CD4-positive, alpha-beta T cell treated with Interleukin-4 for 4 hours (primary cell): ENCODE results near the gene SCAP.
"Not testable (repeated sequence)": the region's sequence is repeated elsewhere in the genome, so short reads cannot be mapped to it uniquely, and the experiment has no call there.

ENCODE experiments used
- DNase-seq: peaks from one replicate; pipeline ENCODE4 v3.0.0-alpha.2; 2020

The SCAP gene

DNA sequence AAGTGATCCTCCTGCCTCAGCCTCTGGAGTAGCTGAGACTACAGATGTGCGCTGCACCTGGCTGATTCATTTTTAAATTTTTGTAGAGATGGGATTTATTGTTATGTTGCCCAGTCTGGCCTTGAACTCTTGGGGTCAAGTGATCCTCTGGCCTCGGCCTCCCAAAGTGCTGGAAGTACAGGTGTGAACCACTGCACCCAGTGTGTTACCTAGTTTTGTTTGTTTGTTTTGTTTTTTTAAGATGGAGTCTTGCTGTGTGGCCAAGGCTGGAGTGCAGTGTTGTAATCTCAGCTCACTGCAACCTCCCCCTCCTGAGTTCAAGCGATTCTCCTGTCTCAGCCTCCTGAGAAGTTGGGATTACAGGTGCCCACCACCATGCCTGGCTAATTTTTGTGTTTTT lies 82.8 kb downstream of the SCAP start:
- no peak for DNase-seq

DNA sequence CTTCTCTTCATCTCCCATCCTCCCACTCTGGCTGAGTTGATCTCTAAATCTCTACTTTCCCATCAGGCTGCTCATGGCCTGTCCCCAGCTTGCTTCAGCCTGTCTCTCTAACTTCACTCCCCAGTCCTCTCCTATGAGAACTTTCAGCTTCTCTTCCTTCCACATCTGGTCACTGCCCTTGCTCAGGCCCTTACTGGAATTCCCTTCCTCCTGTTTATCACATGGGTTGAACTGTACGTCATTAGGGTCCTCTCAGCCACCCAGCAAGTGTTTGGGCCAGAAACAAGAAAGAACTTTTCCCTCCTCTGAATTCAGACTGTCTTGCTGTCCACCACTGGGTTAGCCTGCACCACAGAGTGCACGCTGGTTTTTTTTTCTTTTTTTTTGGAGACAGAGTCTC lies 89.9 kb downstream of the SCAP start:
- DNase-seq: no peak

DNA sequence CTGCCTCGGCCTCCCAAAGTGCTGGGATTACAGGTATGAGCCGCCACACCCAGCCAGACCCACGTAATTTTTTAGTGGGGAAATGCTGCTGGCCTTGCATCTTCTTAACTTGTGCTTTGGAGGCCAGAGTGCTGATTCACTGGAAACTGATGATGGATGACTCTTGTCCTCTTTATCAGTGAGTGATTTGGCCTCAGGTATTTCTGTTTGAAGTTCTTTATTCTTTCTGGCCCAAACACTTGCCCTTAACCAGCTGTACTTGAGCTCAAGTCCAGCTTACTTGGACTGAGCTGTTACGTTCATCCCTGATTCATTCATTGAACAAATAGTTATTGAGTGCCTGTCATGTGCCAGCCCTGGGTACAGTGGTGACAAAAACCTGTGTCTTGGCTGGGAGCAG lies 90.7 kb downstream of the SCAP start:
- DNase-seq: no peak

DNA sequence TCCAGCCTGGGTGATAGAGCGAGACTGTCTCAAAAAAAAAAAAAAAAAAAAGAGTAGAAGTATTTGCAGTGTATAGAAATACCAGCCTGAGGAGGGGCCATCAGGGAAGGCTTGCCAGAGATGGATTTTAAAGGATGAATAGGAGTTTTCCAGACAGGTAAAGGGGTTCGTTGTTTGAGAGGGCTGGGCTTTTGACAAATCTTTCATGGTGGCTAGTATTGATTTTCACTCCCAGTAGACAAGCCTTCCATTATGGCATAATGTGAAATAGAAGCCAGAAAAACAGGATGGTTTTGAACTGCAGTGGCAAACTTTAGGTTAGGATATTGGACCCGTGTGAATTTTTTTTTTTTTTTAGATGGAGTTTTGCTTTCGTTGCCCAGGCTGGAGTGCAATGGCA lies 91.3 kb downstream of the SCAP start:
- no peak for DNase-seq

DNA sequence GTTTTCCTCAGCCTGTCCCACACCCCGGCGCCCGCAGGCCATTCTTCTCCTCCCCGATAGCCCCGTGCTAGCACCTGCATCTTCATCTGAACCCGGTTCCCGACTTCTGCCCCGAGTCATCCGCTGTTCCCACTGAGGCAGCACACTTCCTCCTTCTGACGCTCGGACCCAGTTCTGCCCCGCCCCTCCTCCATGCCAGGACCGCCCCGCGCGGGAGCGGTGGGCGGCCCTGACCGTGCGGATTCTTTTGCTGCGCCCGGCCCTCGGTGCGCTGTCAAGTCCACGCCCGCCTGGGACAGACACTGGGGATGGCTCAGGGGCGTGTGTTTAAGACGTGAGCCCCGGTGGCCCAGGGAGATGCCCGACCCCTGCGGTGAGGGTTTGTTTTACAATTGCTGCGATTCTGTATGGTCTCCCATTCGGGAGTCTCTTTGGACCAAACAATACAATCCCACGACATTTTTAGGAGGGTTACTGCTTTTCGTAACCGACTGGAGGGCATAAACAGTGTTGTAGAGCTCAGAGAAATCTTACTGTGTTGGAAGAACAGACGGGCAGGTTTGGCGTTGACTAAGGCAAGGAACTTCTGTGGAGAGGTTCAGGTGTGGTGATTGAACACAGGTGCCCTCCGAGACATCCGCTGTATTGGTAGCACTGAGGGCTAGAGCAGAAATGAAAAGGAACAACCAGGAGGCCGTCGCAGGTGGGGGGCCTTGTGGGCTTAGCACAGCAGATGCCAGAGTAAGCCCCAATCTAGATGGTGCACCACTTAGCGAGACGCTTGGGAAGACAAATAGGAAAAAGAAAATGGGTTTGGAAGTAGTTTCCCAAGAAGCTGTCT lies 94.2 kb downstream of the SCAP start:
- DNase-seq: peak; percentile 72

DNA sequence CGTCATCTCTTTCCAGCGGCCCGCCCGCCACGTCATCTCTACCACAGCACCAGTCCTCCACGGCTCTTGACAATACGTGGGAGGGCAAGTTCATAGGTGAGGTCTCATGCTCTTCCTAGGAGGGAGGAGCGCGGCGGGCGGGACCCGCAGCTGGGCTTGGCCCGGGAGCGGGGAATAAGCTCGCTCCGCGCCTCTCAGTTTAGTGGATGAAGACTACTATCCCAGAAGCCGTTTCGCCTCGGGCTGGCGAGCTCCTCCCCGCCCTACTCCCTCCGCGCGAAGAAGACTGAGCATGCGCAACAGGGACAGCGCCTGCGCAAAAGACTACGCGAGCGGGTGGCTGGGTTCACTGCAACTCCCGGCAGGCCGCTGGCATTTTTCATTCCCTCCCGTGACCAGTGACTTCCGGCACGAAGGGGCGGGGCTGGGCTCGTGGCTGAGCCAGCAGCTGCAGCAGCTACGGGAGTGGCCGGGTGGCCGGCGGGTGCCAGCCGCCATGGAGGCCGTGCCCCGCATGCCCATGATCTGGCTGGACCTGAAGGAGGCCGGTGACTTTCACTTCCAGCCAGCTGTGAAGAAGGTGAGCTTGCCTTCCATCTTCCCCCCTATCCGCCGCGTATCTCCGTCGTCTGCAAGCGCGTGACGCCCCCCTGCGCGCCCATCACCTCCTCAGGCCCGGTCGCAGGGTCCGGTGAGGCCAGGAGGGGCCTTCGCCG lies 95.0 kb downstream of the SCAP start, which contains the start of gene PTPN23:
Gene PTPN23 (plus strand): TSS at position 421 of the 716 bp plus-strand sequence. CDS start 76 bp downstream, at position 497.
- DNase-seq: peak; percentile 99

DNA sequence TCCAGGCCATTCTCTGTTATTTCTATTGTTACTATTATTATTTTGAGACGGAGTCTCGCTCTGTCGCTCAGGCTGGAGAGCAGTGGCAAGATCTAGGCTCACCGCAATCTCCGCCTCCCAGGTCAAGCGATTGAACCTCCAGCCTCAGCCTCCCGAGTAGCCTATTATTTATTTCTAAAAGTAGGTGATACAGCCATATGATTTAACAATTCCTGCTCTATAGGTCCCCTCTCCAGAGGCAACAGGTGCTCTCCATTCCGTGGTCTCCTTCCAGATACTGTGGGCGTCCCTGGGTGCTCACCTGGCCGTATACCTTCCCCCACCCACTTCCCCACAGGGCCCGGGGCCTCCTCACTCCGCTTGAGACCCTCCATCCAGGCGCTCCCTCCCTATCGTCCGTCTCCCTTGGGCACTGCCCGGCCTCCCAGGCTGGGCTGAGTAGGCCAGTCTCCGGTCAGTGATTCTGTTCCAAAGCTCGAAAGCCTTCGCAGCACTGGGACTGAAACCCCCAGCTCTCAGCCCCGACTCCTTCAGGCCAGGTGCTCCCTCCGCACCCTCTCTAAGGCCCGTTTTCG lies 95.6 kb downstream of the SCAP start:
- DNase-seq: no peak

DNA sequence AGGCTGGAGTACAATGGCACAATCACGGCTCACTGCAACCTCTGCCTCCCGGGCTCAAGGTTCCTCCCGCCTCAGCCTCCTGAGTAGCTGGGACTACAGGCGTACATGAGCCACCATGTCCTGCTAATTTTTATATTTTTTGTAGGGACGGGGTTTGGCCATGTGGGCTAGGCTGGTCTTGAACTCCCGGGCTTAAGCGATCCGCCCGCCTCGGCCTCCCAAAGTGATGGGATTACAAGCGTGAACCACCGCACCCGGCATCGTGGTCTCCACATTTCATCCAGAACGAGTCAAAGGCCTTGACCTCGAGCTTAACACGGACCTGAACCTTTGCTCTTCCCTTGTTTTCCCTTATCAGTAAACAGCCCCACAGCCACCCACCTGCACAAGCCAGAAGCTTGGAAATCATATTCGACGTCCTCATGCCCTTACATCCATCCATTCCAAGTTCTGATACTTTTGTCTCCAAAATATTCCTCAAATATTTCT lies 96.3 kb downstream of the SCAP start:
- no peak for DNase-seq

DNA sequence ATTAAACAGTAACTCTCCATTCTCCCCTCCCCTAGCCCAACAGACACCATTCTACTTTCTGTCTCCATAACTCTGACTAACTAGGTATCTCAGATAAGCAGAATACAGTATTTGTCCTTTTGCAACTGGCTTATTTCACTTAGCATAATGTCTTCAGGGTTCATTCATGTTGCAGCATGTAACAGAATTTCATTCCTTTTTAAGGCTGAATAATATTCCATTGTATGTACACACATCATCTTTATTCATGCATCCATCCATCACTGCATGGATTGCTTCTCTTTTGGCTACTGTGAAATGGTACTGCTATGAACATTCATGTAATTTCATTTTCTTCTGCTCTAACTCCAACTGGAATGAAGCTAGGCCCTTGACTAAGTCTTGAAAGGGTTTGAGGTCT lies 96.9 kb downstream of the SCAP start:
- DNase-seq: no peak

DNA sequence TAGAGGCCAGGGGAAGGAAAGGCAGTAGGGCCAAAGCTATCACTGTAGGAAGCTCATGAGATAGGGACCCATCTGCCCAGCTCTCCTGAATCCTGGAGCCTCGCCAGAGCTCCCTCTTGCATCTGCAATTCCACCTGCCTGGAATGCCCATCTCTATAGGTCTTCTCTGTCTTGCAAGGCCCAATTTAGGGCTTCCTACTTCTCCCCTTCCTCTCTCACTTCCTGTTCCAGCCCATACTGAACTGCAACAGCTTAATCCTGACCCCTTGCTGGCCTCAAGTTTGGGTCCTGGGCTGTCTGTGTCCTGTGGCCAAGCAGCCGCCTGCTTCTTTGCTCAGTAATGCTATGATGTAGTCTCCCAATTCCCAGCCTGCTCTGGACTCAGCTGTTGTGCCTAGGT lies 98.6 kb downstream of the SCAP start:
- no peak for DNase-seq

DNA sequence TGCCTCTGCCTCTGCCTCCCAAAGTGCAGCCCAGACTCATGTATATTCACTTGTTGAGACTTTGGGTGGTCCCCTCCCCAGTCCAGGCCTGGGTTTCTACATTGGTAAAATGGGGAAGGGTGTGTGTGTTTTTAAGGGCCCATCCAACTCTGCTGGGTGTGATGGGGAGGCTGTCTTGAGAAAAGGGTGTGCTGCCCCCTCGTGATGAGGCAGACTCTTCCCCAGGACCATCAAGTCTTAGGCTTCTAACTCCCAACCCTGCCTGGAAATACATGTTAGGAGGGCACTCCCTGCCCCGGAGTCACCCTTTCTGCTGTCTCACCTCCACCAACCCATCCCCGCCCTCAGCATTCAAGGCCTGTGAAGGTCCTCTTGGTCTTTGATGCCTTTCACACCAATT lies 99.3 kb downstream of the SCAP start:
- no peak for DNase-seq

DNA sequence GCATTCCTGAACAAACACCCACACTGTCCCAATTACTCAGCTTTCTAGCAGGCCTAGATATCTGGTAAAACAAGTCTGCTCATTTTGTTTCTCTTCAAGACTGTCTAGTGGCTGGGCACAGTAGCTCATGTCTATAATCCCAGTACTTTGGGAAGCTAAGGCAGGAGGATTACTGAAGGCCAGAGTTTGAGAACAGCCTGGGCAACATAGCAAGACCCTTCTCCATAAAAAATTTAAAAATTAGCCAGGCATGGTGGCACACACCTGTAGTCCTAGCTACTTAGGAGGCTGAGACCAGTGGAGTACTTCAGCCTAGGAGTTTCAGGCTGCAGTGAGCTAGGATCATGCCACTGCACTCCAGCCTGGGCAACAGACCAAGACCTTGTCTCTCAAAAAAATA lies 101.2 kb downstream of the SCAP start:
- DNase-seq: no peak

DNA sequence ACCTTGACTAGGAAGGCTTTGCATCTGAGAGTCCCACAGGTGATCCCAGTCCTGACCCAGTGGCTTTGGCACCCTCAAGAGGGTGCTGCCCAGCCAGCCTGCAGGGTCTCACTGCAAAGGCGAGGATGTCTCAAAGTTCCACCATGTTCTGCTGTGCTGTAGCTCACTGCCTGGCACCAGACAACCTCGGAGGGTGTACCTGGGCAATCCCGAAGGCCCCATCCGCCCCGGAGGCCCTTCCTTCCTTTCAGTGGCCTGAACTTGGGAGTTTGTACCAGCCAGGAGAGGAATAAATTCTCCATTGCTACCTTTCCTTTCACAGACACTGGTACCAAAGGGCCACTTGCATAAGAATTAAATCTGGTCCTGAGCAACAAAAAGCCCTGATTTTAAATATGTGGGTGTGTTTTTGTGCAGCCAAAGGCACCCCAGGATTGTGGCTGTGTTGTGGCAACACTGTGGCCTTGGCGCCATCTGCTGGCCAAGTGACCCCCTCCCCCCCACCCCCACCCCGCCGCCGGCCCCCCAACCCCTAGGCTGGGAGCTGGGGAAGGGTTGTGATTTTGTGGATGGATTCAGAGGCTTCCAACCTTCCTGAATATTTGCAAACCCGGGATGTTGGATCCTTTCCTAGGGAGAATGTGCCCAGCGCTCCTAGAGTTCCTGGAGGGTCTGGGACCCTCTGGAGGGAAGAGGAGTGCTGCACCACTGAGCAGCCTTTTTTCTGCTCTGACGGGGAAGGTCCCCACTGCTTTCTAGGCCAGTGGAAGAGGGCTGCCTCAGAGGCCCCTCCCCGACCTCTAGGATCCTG lies 104.6 kb downstream of the SCAP start:
- DNase-seq: peak; percentile 10

DNA sequence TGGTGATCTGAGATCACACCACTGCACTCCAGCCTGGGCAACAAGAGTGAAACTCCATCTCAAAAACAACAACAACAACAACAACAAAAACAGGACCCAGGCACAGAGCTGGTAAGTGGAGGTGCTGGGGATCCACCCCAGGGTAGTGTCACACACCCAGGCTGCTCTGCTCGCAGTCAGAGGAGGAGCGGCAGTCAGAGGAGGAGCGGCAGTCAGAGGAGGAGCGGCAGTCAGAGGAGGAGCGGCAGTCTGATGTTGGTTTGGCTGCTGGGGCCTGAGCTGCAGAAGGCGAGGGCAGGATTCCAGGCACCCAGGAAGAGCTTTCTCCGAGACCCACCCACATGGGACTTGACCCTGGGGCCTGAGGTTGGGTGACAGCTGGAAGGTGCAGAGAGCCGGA lies 105.7 kb downstream of the SCAP start:
- DNase-seq: not testable (repeated sequence)

DNA sequence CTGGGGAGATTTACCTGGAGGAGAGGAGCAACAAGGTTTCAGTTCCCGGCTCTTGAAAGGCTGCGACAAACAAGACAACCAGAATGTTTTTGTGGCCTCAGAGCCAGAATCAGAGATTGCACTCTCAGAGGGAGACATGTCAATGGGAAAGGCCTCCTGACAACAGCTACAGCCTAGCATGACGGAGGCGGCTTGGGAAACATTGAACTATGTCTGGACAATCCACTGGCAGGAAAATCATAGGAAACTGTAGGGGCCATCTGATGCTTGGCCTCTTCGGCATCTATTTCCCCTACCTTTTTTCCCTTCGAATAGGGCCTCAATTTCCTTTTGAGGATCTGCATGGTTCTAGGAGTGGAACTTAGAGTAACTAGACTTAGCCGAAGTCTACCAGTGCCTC lies 108.1 kb downstream of the SCAP start:
- no peak for DNase-seq

DNA sequence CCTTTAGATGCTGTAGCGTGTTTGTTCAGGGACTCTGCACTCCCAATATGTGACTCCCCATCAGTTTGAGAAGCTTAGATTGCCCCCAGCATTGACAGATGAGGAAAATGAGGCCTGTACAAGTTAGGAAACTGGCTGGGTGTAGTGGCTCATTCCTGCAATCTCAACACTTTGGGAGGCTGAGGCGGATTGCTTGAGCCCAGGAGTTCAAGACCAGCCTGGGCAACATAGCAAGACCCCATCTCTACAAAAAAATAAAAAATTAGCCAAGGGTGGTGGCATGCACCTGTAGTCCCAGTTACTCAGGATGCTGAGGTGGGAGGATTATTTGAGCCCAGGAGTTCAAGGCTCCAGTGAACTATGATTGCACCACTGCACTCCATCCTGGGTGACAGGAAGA lies 108.9 kb downstream of the SCAP start:
- no peak for DNase-seq

DNA sequence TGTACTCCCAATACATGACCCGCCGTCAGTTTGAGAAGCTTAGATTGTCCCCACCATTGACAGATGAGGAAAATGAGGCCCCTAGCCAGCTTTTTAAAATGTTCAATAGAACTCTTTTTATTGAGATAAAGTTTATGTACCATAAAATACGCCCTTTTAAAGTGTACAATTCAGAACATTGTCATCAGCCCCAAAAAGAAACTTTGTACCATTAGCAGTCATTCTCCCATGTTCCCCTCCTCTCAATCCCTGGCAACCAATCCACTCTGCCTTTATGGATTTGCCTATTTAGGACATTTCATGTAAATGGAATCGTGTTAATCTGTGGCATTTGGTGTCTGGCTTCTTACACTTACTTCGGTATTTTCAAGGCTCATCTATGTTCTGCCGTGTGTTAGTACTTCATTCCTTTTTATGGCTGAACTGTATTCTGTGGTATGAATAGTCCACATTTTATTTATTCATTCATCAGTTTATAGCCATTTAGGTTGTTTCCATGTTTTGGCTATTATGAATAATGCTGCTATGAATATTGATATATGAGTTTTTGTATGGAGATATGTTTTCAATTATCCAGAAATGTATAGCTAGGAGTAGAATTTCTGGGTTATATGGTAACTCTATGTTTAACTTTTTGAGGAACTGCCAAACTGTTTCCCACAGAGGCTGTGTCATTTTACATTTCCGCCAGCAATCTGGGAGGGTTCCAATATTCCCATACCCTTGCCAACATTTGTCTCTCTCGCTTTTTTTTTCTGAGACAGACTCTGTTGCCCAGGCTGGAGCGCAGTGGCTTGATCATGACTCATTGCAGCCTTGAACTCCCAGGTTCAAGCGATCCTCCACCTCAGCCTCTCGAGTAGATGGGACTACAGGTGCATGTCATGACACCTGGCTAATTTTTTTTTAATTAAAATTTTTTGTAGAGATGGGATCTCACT lies 110.3 kb downstream of the SCAP start:
- no peak for DNase-seq
